Measurements from ENCODE around the gene C2CD2L.
"Not testable (repeated sequence)": the region's sequence is repeated elsewhere in the genome, so short reads cannot be mapped to it uniquely, and the experiment has no call there.

The C2CD2L gene

GRCh38 chr11:119100246-119100970 is 6.7 kb upstream of the C2CD2L start:
- no peak for ATAC-seq (replicated peaks)
- peaks cover 23 to 30% of the 10 kb centered on the region in 2 donors for H3K4me1 Mint-ChIP-seq (ENCODE audit: low read depth in 2 of 2)
- no peaks in the 10 kb centered on the region for H3K27me3 Mint-ChIP-seq
- no peak for DNase-seq
- peak overlapping the region in 1 of 2 donors; percentile 15 for H3K27ac Mint-ChIP-seq
- H3K4me3 Mint-ChIP-seq: peak overlapping the region; percentile 90 to 92
- peaks cover 28% of the 10 kb centered on the region for H3K36me3 Mint-ChIP-seq (ENCODE audit: insufficient read depth)
- no peaks in the 10 kb centered on the region for H3K9me3 Mint-ChIP-seq

GRCh38 chr11:119100994-119101758 is 6.0 kb upstream of the C2CD2L start:
- Mint-ChIP-seq H3K27me3 (no peaks in the 10 kb centered on the region), H3K27ac (peak overlapping the region; percentile 95 to 98), H3K4me1 (ENCODE audit: low read depth in 2 of 2) (peaks cover 22 to 24% of the 10 kb centered on the region in 2 donors), H3K4me3 (peak overlapping the region; percentile 90 to 92), H3K36me3 (ENCODE audit: insufficient read depth) (peaks cover 20% of the 10 kb centered on the region), H3K9me3 (no peaks in the 10 kb centered on the region)
- no peak for DNase-seq
- peak; percentile 7 for ATAC-seq (replicated peaks)

- peak; percentile 89 for ATAC-seq (replicated peaks)
- Mint-ChIP-seq H3K4me1 (ENCODE audit: low read depth in 2 of 2) (peaks cover 26 to 30% of the 10 kb centered on the region in 2 donors), H3K27me3 (no peaks in the 10 kb centered on the region), H3K36me3 (ENCODE audit: insufficient read depth) (peaks cover 19% of the 10 kb centered on the region), H3K9me3 (no peaks in the 10 kb centered on the region), H3K27ac (peak within 1 kb of the TSS; percentile 95 to 98), H3K4me3 (peak within 1 kb of the TSS; percentile 90 to 92)
- DNase-seq: peak; percentile 77 to 84 (median 78)
These were observed 5.3 kb upstream of the C2CD2L start, which contains the start of gene DPAGT1 for GRCh38 chr11:119101759-119102423. Gene DPAGT1 (minus strand): TSS chr11:119101853. CDS start chr11:119101655, 198 bp downstream.

- not testable (repeated sequence) for H3K27me3 Mint-ChIP-seq; DNase-seq; H3K9me3 Mint-ChIP-seq; ATAC-seq (replicated peaks)
- Mint-ChIP-seq H3K4me3 (peak overlapping the region; percentile 90 to 92), H3K36me3 (ENCODE audit: insufficient read depth) (peaks cover 19% of the 10 kb centered on the region), H3K4me1 (ENCODE audit: low read depth in 2 of 2) (peaks cover 27 to 33% of the 10 kb centered on the region in 2 donors), H3K27ac (peak overlapping the region; percentile 95 to 98)
These were observed 3.9 kb upstream of the C2CD2L start for GRCh38 chr11:119103161-119103664.

GRCh38 chr11:119103793-119104192 is 3.4 kb upstream of the C2CD2L start:
- ATAC-seq (replicated peaks): no peak
- no peak overlapping the region for H3K27ac Mint-ChIP-seq

GRCh38 chr11:119107538-119108145 is 498 bp downstream of the C2CD2L start:
- Mint-ChIP-seq H3K27me3 (no peaks in the 10 kb centered on the region), H3K27ac (peak overlapping the region in 1 of 2 donors; percentile 62), H3K4me3 (peak overlapping the region; percentile 91 to 95), H3K9me3 (no peaks in the 10 kb centered on the region), H3K36me3 (ENCODE audit: insufficient read depth) (peaks cover 7% of the 10 kb centered on the region), H3K4me1 (ENCODE audit: low read depth in 2 of 2) (peaks cover 31 to 37% of the 10 kb centered on the region in 2 donors)
- ATAC-seq (replicated peaks) (peak; percentile 19), DNase-seq (peak in 1 of 3 experiments; percentile 17)

More at GRCh38 chr11:119103793-119104192, 3.4 kb upstream of the C2CD2L start:
- Mint-ChIP-seq H3K4me1 (ENCODE audit: low read depth in 2 of 2) (peaks cover 31 to 37% of the 10 kb centered on the region in 2 donors), H3K36me3 (ENCODE audit: insufficient read depth) (peaks cover 15% of the 10 kb centered on the region), H3K27me3 (no peaks in the 10 kb centered on the region), H3K4me3 (peak overlapping the region in 1 of 2 donors; percentile 10), H3K9me3 (no peaks in the 10 kb centered on the region)
- no peak for DNase-seq

- H3K4me3 Mint-ChIP-seq: peak overlapping the region; percentile 91 to 95
- H3K36me3 Mint-ChIP-seq (ENCODE audit: insufficient read depth): peaks cover 7% of the 10 kb centered on the region
- peaks cover 31 to 37% of the 10 kb centered on the region in 2 donors for H3K4me1 Mint-ChIP-seq (ENCODE audit: low read depth in 2 of 2)
- peak overlapping the region; percentile 62 to 87 for H3K27ac Mint-ChIP-seq
- ATAC-seq (replicated peaks): peak; percentile 24
- no peaks in the 10 kb centered on the region for H3K9me3 Mint-ChIP-seq
- no peaks in the 10 kb centered on the region for H3K27me3 Mint-ChIP-seq
- DNase-seq: no peak
These were observed 1.2 kb downstream of the C2CD2L start for GRCh38 chr11:119108146-119108856.

GRCh38 chr11:119108857-119109221 is 1.7 kb downstream of the C2CD2L start:
- Mint-ChIP-seq H3K27ac (peak overlapping the region; percentile 62 to 87), H3K4me1 (ENCODE audit: low read depth in 2 of 2) (peaks cover 29 to 37% of the 10 kb centered on the region in 2 donors)

GRCh38 chr11:119109843-119110242 is 2.7 kb downstream of the C2CD2L start:
- Mint-ChIP-seq H3K27ac (peak overlapping the region; percentile 62 to 87), H3K4me3 (peak overlapping the region; percentile 91 to 95), H3K27me3 (no peaks in the 10 kb centered on the region), H3K36me3 (ENCODE audit: insufficient read depth) (peaks cover 18% of the 10 kb centered on the region), H3K4me1 (ENCODE audit: low read depth in 2 of 2) (peaks cover 25 to 37% of the 10 kb centered on the region in 2 donors), H3K9me3 (no peaks in the 10 kb centered on the region)
- DNase-seq (no peak), ATAC-seq (replicated peaks) (no peak)

More at GRCh38 chr11:119108857-119109221, 1.7 kb downstream of the C2CD2L start:
- Mint-ChIP-seq H3K36me3 (ENCODE audit: insufficient read depth) (peaks cover 11% of the 10 kb centered on the region), H3K9me3 (no peaks in the 10 kb centered on the region), H3K4me3 (peak overlapping the region; percentile 91 to 95), H3K27me3 (no peaks in the 10 kb centered on the region)
- no peak for DNase-seq
- no peak for ATAC-seq (replicated peaks)

GRCh38 chr11:119110439-119110838 is 3.3 kb downstream of the C2CD2L start:
- DNase-seq: no peak
- Mint-ChIP-seq H3K4me1 (ENCODE audit: low read depth in 2 of 2) (peaks cover 29 to 40% of the 10 kb centered on the region in 2 donors), H3K27me3 (no peaks in the 10 kb centered on the region), H3K9me3 (no peaks in the 10 kb centered on the region), H3K36me3 (ENCODE audit: insufficient read depth) (peaks cover 23% of the 10 kb centered on the region), H3K27ac (peak overlapping the region in 1 of 2 donors; percentile 17), H3K4me3 (no peak overlapping the region)
- no peak for ATAC-seq (replicated peaks)

- Mint-ChIP-seq H3K27me3 (no peaks in the 10 kb centered on the region), H3K36me3 (ENCODE audit: insufficient read depth) (peaks cover 26% of the 10 kb centered on the region), H3K4me3 (no peak overlapping the region), H3K27ac (peak overlapping the region in 1 of 2 donors; percentile 62), H3K9me3 (no peaks in the 10 kb centered on the region), H3K4me1 (ENCODE audit: low read depth in 2 of 2) (peaks cover 35 to 37% of the 10 kb centered on the region in 2 donors)
- ATAC-seq (replicated peaks) (no peak), DNase-seq (no peak)
These were observed 4.3 kb downstream of the C2CD2L start for GRCh38 chr11:119111361-119111925.

Measured in effector memory CD8-positive, alpha-beta T cell (primary cell).